PC-3 (cell line): ENCODE data around the gene AEN. TPM values are rescaled to one million over a fixed set of nuclear protein-coding genes. Genes with fewer than 3 reads are reported as not detected.

Experiments used
- ATAC-seq: fragments of 200-7000 bp; cut with Tn5 transposase; 2 replicates; pipeline ENCODE4 v1.9.1; 2020; ENCODE audit warnings: mild to moderate bottlenecking, moderate library complexity
- Bru-seq: library from RNA; stranded (reverse); fragments of 400-500 nt; gene quantifications from one replicate; lab custom pipeline; 2021; lab: Mats Ljungman, UMichigan
- BruChase-seq, 2 experiments: library from RNA; stranded (reverse); fragments of 400-500 nt; gene quantifications; one replicate each; lab custom pipeline; 2021; lab: Mats Ljungman, UMichigan
- BruUV-seq: library from RNA; stranded (reverse); fragments of 400-500 nt; replicated peaks from 2 replicates; lab custom pipeline; 2021; lab: Mats Ljungman, UMichigan
- CTCF ChIA-PET: fragments of 300-600 bp; sonication (Branson Sonifier 250); formaldehyde crosslinking; loops from one replicate; lab custom pipeline; 2022; ENCODE audit warnings: antibody characterized with exemption; lab: Charles Lee
- POLR2A ChIA-PET: fragments of 300-600 bp; sonication (Branson Sonifier 250); formaldehyde crosslinking; loops from one replicate; lab custom pipeline; 2022; ENCODE audit warnings: antibody characterized with exemption; ENCODE audit not compliant: unreplicated experiment; lab: Charles Lee
- DNase-seq: peaks from one replicate; pipeline ENCODE4 v3.0.0-alpha.2; 2015
- H2AFZ ChIP-seq: fragments of 300-600 bp; sonication (generic); 2 replicates; pipeline ENCODE4 v1.6.0; 2016; ENCODE audit warnings: antibody characterized with exemption, low read length
- H3F3A ChIP-seq: fragments of 300-600 bp; sonication (generic); one replicate; pipeline ENCODE4 v1.6.0; 2017; ENCODE audit warnings: antibody characterized with exemption, low read length, control low read depth, mild to moderate bottlenecking; ENCODE audit not compliant: unreplicated experiment
- H3K27ac ChIP-seq: fragments of 300-600 bp; sonication (generic); 2 replicates; pipeline ENCODE4 v1.5.1; 2016; ENCODE audit warnings: mild to moderate bottlenecking, low read length
- H3K27me3 ChIP-seq: fragments of 300-600 bp; sonication (generic); 2 replicates; pipeline ENCODE4 v1.6.1; 2016; ENCODE audit warnings: low read length, mixed read lengths
- H3K36me3 ChIP-seq: fragments of 300-600 bp; sonication (generic); 2 replicates; pipeline ENCODE4 v1.6.1; 2016; ENCODE audit warnings: low read depth, mixed run types, low read length, mixed read lengths
- H3K4me1 ChIP-seq: fragments of 300-600 bp; sonication (generic); 2 replicates; pipeline ENCODE4 v1.5.1; 2016; ENCODE audit warnings: low read length; ENCODE audit not compliant: insufficient read depth
- H3K4me2 ChIP-seq: fragments of 300-600 bp; sonication (generic); 2 replicates; pipeline ENCODE4 v1.6.0; 2016; ENCODE audit warnings: low read length
- H3K4me3 ChIP-seq: fragments of 300-600 bp; sonication (generic); 2 replicates; pipeline ENCODE4 v1.5.1; 2016; ENCODE audit warnings: mild to moderate bottlenecking, low read length, mixed read lengths
- H3K79me2 ChIP-seq: fragments of 300-600 bp; sonication (generic); 2 replicates; pipeline ENCODE4 v1.6.1; 2017; ENCODE audit warnings: low read length, mixed read lengths
- H3K9ac ChIP-seq: fragments of 300-600 bp; sonication (generic); 2 replicates; pipeline ENCODE4 v1.6.0; 2016; ENCODE audit warnings: mild to moderate bottlenecking, low read length
- H3K9me2 ChIP-seq: fragments of 300-600 bp; sonication (generic); replicated peaks from 2 replicates; pipeline ENCODE4 v1.6.1; 2016; ENCODE audit warnings: mixed run types, low read length, mixed read lengths
- H3K9me3 ChIP-seq: fragments of 300-600 bp; sonication (generic); 2 replicates; pipeline ENCODE4 v1.6.1; 2016; ENCODE audit warnings: low read length, mixed read lengths
- H4K20me1 ChIP-seq: fragments of 300-600 bp; sonication (generic); 2 replicates; pipeline ENCODE4 v1.6.1; 2016; ENCODE audit warnings: low read length, mixed read lengths
- EZH2 ChIP-seq: fragments of 300-600 bp; sonication (generic); IDR thresholded peaks from one replicate; pipeline ENCODE4 v1.6.1; 2017; ENCODE audit warnings: antibody characterized with exemption, mild to moderate bottlenecking, low read length; ENCODE audit not compliant: unreplicated experiment
- EZH2phosphoT487 ChIP-seq: fragments of 300-600 bp; sonication (generic); IDR thresholded peaks from 2 replicates; pipeline ENCODE4 v1.6.1; 2018; ENCODE audit warnings: mild to moderate bottlenecking, antibody characterized with exemption, low read length, borderline replicate concordance
- intact Hi-C: fragments of 100-400 bp; cut with micrococcal nuclease; formaldehyde crosslinking; loops from 2 replicates; pipeline ENCODE4 v1.9.0; 2023
- long read RNA-seq: library from polyadenylated mRNA; unstranded; transcript quantifications from one replicate; pipeline ENCODE4 v2.0.0, GENCODE V29; 2021; ENCODE audit not compliant: unreplicated experiment
- total RNA-seq: library from RNA; depleted of rRNA; stranded (reverse); fragments of >200 nt; gene quantifications from 2 replicates; pipeline ENCODE4 v1.2.3, GENCODE V29; 2014; rRNA removed
- TF ChIP-seq, protein P1 (sequence below): fragments of 300-600 bp; sonication (generic); conservative IDR thresholded peaks from 2 replicates; pipeline ENCODE4 v1.5.1; 2017; ENCODE audit warnings: antibody characterized with exemption, low read depth, mild to moderate bottlenecking, low read length

The AEN gene, protein sequence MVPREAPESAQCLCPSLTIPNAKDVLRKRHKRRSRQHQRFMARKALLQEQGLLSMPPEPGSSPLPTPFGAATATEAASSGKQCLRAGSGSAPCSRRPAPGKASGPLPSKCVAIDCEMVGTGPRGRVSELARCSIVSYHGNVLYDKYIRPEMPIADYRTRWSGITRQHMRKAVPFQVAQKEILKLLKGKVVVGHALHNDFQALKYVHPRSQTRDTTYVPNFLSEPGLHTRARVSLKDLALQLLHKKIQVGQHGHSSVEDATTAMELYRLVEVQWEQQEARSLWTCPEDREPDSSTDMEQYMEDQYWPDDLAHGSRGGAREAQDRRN
- total RNA-seq: 81.3 and 98.7 TPM in 2 replicates
- Bru-seq, nascent RNA: percentile 89 among the genes with signal in this experiment
- percentile 87 among the genes with signal in this experiment for BruChase-seq, experiment 1, labeled RNA remaining after a 6-hour chase
- BruChase-seq, experiment 2, labeled RNA remaining after a 2-hour chase: percentile 86 among the genes with signal in this experiment
- long read RNA-seq, full-length matches to known transcripts: 38 of 86 reads
- long read RNA-seq, partial matches to known transcripts: 37 of 86 reads
- long read RNA-seq, other reads (novel, unspliced or antisense): 11 of 86 reads

- Histone ChIP-seq H3K9ac (peak within 1 kb of the TSS; percentile 100), H3K27ac (peak within 1 kb of the TSS; percentile 98), H3K27me3 (no peaks in the 10 kb centered on the region), H3K4me3 (peak within 1 kb of the TSS; percentile 90), H3K9me2 (no peaks in the 10 kb centered on the region), H4K20me1 (peaks cover 11% of the 10 kb centered on the region; the same call in 1 of the 2 replicates), H3K9me3 (no peaks in the 10 kb centered on the region), H3K4me1 (peaks cover 40% of the 10 kb centered on the region), H3K36me3 (peaks cover 12% of the 10 kb centered on the region), H3K4me2 (peak within 1 kb of the TSS; percentile 99), H3F3A (no peaks in the 10 kb centered on the region), H2AFZ (peak within 1 kb of the TSS; percentile 84), H3K79me2 (peaks cover 49% of the 10 kb centered on the region)
- peak; percentile 95 for DNase-seq
- CTCF ChIA-PET: no interaction called here
- TF ChIP-seq EZH2 (no peak), EZH2phosphoT487 (no peak)
- TF ChIP-seq, protein P1, sequence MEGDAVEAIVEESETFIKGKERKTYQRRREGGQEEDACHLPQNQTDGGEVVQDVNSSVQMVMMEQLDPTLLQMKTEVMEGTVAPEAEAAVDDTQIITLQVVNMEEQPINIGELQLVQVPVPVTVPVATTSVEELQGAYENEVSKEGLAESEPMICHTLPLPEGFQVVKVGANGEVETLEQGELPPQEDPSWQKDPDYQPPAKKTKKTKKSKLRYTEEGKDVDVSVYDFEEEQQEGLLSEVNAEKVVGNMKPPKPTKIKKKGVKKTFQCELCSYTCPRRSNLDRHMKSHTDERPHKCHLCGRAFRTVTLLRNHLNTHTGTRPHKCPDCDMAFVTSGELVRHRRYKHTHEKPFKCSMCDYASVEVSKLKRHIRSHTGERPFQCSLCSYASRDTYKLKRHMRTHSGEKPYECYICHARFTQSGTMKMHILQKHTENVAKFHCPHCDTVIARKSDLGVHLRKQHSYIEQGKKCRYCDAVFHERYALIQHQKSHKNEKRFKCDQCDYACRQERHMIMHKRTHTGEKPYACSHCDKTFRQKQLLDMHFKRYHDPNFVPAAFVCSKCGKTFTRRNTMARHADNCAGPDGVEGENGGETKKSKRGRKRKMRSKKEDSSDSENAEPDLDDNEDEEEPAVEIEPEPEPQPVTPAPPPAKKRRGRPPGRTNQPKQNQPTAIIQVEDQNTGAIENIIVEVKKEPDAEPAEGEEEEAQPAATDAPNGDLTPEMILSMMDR: no peak
- no TSS peak for BruUV-seq
- ATAC-seq: peak; percentile 77
- intact Hi-C loops: loop anchor here (1.0 to 10.0 kb wide), 2 partner anchors 75 to 214 kb away; partner anchors contain the start of gene DET1
- POLR2A ChIA-PET: no interaction called here
Measured at GRCh38 chr15:88620995-88621772, at the start of gene AEN. AEN (plus strand) TSS chr15:88621340; CDS start chr15:88626210, 4,870 bp downstream.

DNA sequence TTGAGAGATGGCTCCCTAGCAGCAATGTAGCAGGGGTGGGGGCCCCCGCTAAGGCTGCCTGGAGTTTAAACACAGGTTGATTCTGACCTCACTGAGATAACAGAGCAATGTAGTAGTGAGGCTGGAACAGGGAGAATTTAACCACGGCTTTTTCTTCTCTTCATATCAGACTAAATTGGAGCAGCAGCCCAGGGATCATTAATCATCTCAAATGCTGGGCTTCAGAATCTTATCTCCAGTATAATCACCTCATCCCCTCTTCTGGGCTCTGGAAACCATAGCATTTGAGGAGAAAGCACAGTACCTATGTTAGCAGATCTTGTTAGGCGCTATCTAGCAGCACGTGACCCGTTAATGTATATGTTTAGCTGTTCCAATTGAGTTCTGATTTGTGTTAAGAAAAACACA lies 49.3 kb upstream of the AEN start:
- Histone ChIP-seq H3K9ac (no peak overlapping the region), H3K27ac (no peak overlapping the region), H3K4me1 (no peaks in the 10 kb centered on the region), H3K4me2 (no peak overlapping the region), H3F3A (no peaks in the 10 kb centered on the region), H4K20me1 (no peaks in the 10 kb centered on the region), H3K4me3 (no peak overlapping the region), H3K36me3 (no peaks in the 10 kb centered on the region), H3K9me3 (no peaks in the 10 kb centered on the region), H3K9me2 (no peaks in the 10 kb centered on the region), H2AFZ (no peak overlapping the region), H3K27me3 (peaks cover 30% of the 10 kb centered on the region), H3K79me2 (no peaks in the 10 kb centered on the region)
- TF ChIP-seq, protein P1: no peak
- no peak for TF ChIP-seq EZH2
- TF ChIP-seq EZH2phosphoT487: no peak
- POLR2A ChIA-PET: no interaction called here
- CTCF ChIA-PET: no interaction called here
- intact Hi-C loops: no loop called here
- DNase-seq: no peak
- BruUV-seq: no TSS peak
- no peak for ATAC-seq
